Body of pancreas (tissue), 4 donors: Measurements from ENCODE around the gene TACR1. TPM values are rescaled to one million over a fixed set of nuclear protein-coding genes. Genes with fewer than 3 reads are reported as not detected.

Source experiments
- ATAC-seq: fragments of 150-250 bp; one replicate; pipeline ENCODE4 v1.9.1; 2016
- DNase-seq, 4 donors: peaks; one replicate each; pipeline ENCODE4 v3.0.0-alpha.2; 2019
- H3K27ac ChIP-seq, 4 donors: fragments of 200-600 bp; sonication (generic); 1 replicate in 3 of 4; 2 replicates in 1 of 4; pipeline versions ENCODE4 v1.5.1 to v1.6.1; 2016 to 2019; ENCODE audit warnings: mild to moderate bottlenecking in 1 of 4, mixed read lengths in 1 of 4, moderate library complexity in 1 of 4
- H3K27me3 ChIP-seq, 2 donors: fragments of 200-600 bp; sonication (generic); one replicate each; pipeline ENCODE4 v1.6.0; 2016; ENCODE audit warnings: mild to moderate bottlenecking in 1 of 2
- H3K36me3 ChIP-seq, 2 donors: fragments of 200-600 bp; sonication (generic); replicated peaks in 1 of 2; 2 replicates each; pipeline ENCODE4 v1.5.1; 2016; ENCODE audit warnings: low read depth in 2 of 2; ENCODE audit not compliant: insufficient read depth in 1 of 2
- H3K4me1 ChIP-seq: fragments of 200-600 bp; sonication (generic); one replicate; pipeline ENCODE4 v1.6.0; 2016
- H3K4me3 ChIP-seq, 2 donors: fragments of 200-600 bp; sonication (generic); 1 replicate in 1 of 2; 2 replicates in 1 of 2; pipeline ENCODE4 v1.5.1; 2016 to 2019
- H3K9me3 ChIP-seq, 3 donors: fragments of 200-600 bp; sonication (generic); 1 replicate in 2 of 3; 2 replicates in 1 of 3; pipeline ENCODE4 v1.5.1; 2016
- CTCF ChIP-seq, 7 experiments: fragments of 450-650 bp in 4 of 7; fragments of 200-600 bp in 3 of 7; sonication (generic) in 3 of 7; IDR thresholded peaks; one replicate each; pipeline ENCODE4 v1.5.1; 2016 to 2019; ENCODE audit warnings: antibody characterized with exemption in 7 of 7
- POLR2A ChIP-seq, 3 donors: fragments of 450-650 bp; IDR thresholded peaks; one replicate each; pipeline ENCODE4 v1.6.1; 2016; ENCODE audit warnings: antibody characterized with exemption in 3 of 3, mild to moderate bottlenecking in 2 of 3
- WGBS, 2 donors: methylation state at CpG; one replicate each; pipeline ENCODE4 v1.1.5; 2017; 5-methylcytosine and 5-hydroxymethylcytosine counted together
- intact Hi-C: fragments of 100-400 bp; cut with DNase I; formaldehyde crosslinking; loops from one replicate; pipeline ENCODE4 v1.15.1; 2023
- total RNA-seq, 2 donors: library from RNA; depleted of rRNA; stranded (reverse); fragments of >200 nt; gene quantifications; one replicate each; pipeline ENCODE4 v1.1.0, GENCODE V29; 2016

The TACR1 gene
- total RNA-seq, 2 donors from 2014 or later = 0.52 TPM; not detected in 1

DNA sequence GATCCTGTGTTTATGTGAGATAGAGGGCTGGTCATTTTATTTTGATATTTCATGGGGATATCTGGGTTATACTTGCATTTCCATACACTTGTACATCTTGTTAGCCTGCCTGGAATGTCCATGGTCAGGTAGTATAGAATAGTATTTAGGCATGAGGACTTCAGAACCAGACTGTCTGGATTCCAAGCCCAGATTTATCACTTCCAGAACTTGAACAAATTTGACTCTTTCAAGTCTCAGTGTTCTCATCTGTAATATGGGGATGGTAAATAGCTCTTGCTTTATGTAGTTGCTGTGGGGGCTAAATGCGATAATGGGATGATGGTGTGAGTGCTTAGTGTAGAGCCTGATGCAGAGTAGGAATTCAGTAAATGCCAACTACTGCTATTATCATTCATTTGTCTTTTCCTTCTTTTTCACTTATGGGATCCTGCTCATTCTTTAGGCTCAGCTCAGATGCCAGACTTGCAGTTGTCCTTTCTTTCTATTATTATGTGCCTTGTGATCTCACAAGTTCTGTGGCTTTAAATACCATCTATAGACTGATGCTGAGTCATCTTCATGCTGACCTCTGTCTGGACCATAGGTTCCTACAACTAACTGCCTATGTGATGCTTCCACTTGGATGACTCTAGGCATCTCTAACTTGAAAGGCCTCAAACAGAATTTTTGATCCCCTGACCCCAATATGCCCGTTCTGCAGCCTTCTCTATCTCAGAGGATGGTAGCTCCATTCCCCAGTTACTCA lies 173.5 kb downstream of the TACR1 start:
- WGBS, 2 donors = 66 to 77% methylated on average over 2 of the region's 2 CpGs
- no peak for TF ChIP-seq POLR2A (IDR thresholded peaks at IDR 0.05)
- TF ChIP-seq CTCF (IDR thresholded peaks at IDR 0.05) = no peak
- intact Hi-C loops = no loop called here
- Histone ChIP-seq H3K27ac (no peak overlapping the region), H3K27me3 (no peaks in the 10 kb centered on the region), H3K4me3 (no peak overlapping the region), H3K9me3 (no peaks in the 10 kb centered on the region), H3K36me3 (no peaks in the 10 kb centered on the region), H3K4me1 (no peaks in the 10 kb centered on the region)
- ATAC-seq (no peak), DNase-seq (no peak)

GRCh38 chr2:75025216-75025615 lies 174.1 kb downstream of the TACR1 start:
- H3K4me1 ChIP-seq = no peaks in the 10 kb centered on the region
- ATAC-seq (no peak), DNase-seq (no peak)
- no peak overlapping the region for H3K4me3 ChIP-seq
- H3K27ac ChIP-seq = no peak overlapping the region
- no peaks in the 10 kb centered on the region for H3K9me3 ChIP-seq
- H3K27me3 ChIP-seq = no peaks in the 10 kb centered on the region
- H3K36me3 ChIP-seq = no peaks in the 10 kb centered on the region
- intact Hi-C loops = no loop called here
- TF ChIP-seq CTCF (IDR thresholded peaks at IDR 0.05) = no peak
- no peak for TF ChIP-seq POLR2A (IDR thresholded peaks at IDR 0.05)

DNA sequence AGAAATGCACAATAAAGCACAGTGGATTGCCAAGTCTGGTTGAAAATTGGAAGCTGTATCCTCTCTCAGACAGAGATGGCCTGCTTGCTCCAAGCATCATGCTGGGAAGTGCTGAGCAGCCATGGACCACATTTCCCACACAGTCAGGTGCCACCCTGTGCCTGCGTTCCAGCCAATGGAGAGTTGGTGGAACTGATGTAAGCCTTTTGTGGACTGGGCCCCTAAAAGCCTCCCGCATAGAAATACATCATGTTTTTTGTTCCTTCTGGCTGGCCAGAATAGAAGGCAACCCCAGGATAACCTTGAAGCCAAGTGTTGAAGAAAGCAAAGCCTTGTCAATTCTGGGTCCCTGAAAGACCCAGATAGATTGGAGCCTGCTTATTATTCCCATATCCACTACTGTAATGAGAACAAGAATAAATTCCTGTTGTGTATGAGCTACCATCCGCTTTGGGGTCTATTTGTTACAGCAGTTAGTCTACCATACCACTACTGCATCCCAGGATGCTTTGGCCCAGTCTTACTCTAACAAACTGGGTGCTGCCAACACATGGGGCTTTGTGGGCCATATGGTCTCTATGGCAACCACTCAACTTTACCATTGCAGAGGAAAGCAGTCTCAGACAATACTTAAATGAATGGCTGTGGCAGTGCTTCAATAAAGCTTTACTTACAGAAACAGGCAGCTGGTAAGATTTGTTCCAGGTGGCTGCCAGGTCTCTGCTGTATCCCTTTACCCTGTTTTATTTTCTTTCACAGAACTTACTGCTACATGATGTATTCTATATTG lies 175.5 kb downstream of the TACR1 start:
- H3K27me3 ChIP-seq = no peaks in the 10 kb centered on the region
- no peaks in the 10 kb centered on the region for H3K9me3 ChIP-seq
- no peak for ATAC-seq
- WGBS, 2 donors = 87 to 93% methylated on average over 3 of the region's 3 CpGs
- no peaks in the 10 kb centered on the region for H3K36me3 ChIP-seq
- H3K4me1 ChIP-seq = no peaks in the 10 kb centered on the region
- intact Hi-C loops = no loop called here
- no peak for DNase-seq
- TF ChIP-seq CTCF (IDR thresholded peaks at IDR 0.05) = no peak
- no peak for TF ChIP-seq POLR2A (IDR thresholded peaks at IDR 0.05)
- no peak overlapping the region for H3K27ac ChIP-seq
- no peak overlapping the region for H3K4me3 ChIP-seq

DNA sequence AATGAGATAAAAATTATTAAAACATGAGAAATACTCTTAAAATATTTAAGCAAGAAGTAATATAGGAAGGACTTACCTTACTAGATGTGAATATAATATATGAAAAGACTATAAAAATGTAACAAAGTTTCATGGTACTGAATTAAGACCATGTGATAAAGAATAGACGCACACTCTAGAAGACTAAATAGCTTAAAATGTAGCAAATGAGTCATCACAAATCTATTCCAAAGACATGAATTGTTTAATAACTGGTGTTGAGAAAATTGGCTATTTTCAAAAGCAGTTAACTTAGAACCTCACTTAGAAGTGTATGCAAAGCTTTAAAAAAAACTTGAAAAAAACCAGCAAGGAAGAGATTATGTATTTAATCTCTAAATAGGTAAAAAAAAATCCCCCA lies 176.8 kb downstream of the TACR1 start:
- H3K9me3 ChIP-seq = no peaks in the 10 kb centered on the region
- WGBS, 2 donors = 83 to 96% methylated on average over 1 of the region's 1 CpG
- no peak for DNase-seq

More for the DNA sequence above, 176.8 kb downstream of the TACR1 start:
- no peaks in the 10 kb centered on the region for H3K4me1 ChIP-seq
- TF ChIP-seq POLR2A (IDR thresholded peaks at IDR 0.05) = no peak
- no peak for TF ChIP-seq CTCF (IDR thresholded peaks at IDR 0.05)
- intact Hi-C loops = no loop called here
- no peak for ATAC-seq
- no peak overlapping the region for H3K4me3 ChIP-seq
- H3K27me3 ChIP-seq = no peaks in the 10 kb centered on the region
- no peaks in the 10 kb centered on the region for H3K36me3 ChIP-seq
- no peak overlapping the region for H3K27ac ChIP-seq
